Ishikawa (cell line): ENCODE results near the gene CALCA.

ENCODE experiments used
- CEBPB ChIP-seq: IDR thresholded peaks from 2 replicates; pipeline ENCODE4 v1.6.1; 2012
- CREB1 ChIP-seq: IDR thresholded peaks from 2 replicates; pipeline ENCODE4 v1.6.1; 2012; ENCODE audit warnings: low read depth
- EGR1 ChIP-seq: IDR thresholded peaks from 2 replicates; pipeline ENCODE4 v1.6.1; 2012
- EP300 ChIP-seq: IDR thresholded peaks from 2 replicates; pipeline ENCODE4 v1.6.1; 2012; ENCODE audit warnings: borderline replicate concordance
- FOXM1 ChIP-seq: IDR thresholded peaks from 2 replicates; pipeline ENCODE4 v1.6.1; 2012; ENCODE audit warnings: low read depth, borderline replicate concordance
- RAD21 ChIP-seq: IDR thresholded peaks from 2 replicates; pipeline ENCODE4 v1.6.1; 2012; ENCODE audit warnings: low read depth
- TAF1 ChIP-seq: IDR thresholded peaks from 2 replicates; pipeline ENCODE4 v1.6.1; 2012; ENCODE audit warnings: low read depth, mild to moderate bottlenecking
- TCF12 ChIP-seq: IDR thresholded peaks from 2 replicates; pipeline ENCODE4 v1.6.1; 2012; ENCODE audit warnings: low read depth
- TEAD4 ChIP-seq: IDR thresholded peaks from 2 replicates; pipeline ENCODE4 v1.6.1; 2012
- YY1 ChIP-seq: IDR thresholded peaks from 2 replicates; pipeline ENCODE4 v1.6.1; 2012; ENCODE audit warnings: low read depth
- ZBTB7A ChIP-seq: IDR thresholded peaks from 2 replicates; pipeline ENCODE4 v1.6.1; 2012; ENCODE audit warnings: low read depth
- TF ChIP-seq, protein P1 (sequence below): IDR thresholded peaks from 2 replicates; pipeline ENCODE4 v1.6.1; 2012; ENCODE audit warnings: low read depth, mild to moderate bottlenecking
- TF ChIP-seq, protein P2 (sequence below): IDR thresholded peaks from 2 replicates; pipeline ENCODE4 v1.6.1; 2012
- TF ChIP-seq, protein P3 (sequence below): IDR thresholded peaks from 2 replicates; pipeline ENCODE4 v1.6.1; 2012

DNA sequence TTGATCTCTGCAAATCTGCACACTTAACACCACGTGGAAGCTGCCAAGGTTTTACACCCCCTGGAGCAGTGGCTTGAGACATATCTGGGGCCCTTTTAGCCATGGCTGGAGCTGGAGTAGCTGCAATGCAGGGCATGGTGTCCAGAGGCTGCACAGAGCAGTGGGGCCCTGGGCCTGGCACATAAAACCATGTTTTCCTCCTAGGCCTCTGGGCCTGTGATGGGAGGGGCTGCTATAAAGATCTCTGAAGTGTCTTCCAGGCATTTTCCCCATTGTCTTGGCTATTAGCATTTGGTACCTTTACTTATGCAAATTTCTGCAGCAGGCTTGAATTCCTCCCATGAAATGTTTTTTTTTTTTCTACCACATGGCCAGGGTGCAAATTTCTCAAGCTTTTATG is 33.2 kb downstream of the CALCA start:
- TF ChIP-seq EGR1: no peak
- TF ChIP-seq, protein P1, sequence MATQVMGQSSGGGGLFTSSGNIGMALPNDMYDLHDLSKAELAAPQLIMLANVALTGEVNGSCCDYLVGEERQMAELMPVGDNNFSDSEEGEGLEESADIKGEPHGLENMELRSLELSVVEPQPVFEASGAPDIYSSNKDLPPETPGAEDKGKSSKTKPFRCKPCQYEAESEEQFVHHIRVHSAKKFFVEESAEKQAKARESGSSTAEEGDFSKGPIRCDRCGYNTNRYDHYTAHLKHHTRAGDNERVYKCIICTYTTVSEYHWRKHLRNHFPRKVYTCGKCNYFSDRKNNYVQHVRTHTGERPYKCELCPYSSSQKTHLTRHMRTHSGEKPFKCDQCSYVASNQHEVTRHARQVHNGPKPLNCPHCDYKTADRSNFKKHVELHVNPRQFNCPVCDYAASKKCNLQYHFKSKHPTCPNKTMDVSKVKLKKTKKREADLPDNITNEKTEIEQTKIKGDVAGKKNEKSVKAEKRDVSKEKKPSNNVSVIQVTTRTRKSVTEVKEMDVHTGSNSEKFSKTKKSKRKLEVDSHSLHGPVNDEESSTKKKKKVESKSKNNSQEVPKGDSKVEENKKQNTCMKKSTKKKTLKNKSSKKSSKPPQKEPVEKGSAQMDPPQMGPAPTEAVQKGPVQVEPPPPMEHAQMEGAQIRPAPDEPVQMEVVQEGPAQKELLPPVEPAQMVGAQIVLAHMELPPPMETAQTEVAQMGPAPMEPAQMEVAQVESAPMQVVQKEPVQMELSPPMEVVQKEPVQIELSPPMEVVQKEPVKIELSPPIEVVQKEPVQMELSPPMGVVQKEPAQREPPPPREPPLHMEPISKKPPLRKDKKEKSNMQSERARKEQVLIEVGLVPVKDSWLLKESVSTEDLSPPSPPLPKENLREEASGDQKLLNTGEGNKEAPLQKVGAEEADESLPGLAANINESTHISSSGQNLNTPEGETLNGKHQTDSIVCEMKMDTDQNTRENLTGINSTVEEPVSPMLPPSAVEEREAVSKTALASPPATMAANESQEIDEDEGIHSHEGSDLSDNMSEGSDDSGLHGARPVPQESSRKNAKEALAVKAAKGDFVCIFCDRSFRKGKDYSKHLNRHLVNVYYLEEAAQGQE: no peak
- no peak for TF ChIP-seq EP300
- TF ChIP-seq ZBTB7A: no peak
- TF ChIP-seq, protein P2, sequence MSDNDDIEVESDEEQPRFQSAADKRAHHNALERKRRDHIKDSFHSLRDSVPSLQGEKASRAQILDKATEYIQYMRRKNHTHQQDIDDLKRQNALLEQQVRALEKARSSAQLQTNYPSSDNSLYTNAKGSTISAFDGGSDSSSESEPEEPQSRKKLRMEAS: no peak
- TF ChIP-seq TAF1: no peak
- TF ChIP-seq YY1: no peak
- TF ChIP-seq RAD21: no peak
- no peak for TF ChIP-seq CREB1
- TF ChIP-seq FOXM1: no peak
- TF ChIP-seq TEAD4: no peak
- no peak for TF ChIP-seq TCF12
- TF ChIP-seq CEBPB: no peak
- TF ChIP-seq, protein P3, sequence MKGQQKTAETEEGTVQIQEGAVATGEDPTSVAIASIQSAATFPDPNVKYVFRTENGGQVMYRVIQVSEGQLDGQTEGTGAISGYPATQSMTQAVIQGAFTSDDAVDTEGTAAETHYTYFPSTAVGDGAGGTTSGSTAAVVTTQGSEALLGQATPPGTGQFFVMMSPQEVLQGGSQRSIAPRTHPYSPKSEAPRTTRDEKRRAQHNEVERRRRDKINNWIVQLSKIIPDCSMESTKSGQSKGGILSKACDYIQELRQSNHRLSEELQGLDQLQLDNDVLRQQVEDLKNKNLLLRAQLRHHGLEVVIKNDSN: no peak
